ENCODE measurements around the gene ABCA4. TPM values are rescaled to one million over a fixed set of nuclear protein-coding genes. Genes with fewer than 3 reads are reported as not detected.

The ABCA4 gene
- total RNA-seq, 2 experiments from 2014 or later: 0.10 to 0.14 TPM

GRCh38 chr1:94109478-94109877 is 11.5 kb downstream of the ABCA4 start:
- Mint-ChIP-seq H3K4me1 (ENCODE audit: low read depth) (no peaks in the 10 kb centered on the region), H3K9me3 (no peaks in the 10 kb centered on the region), H3K4me3 (no peak overlapping the region), H3K27me3 (ENCODE audit: low read depth) (peaks cover 18% of the 10 kb centered on the region), H3K27ac (no peak overlapping the region), H3K36me3 (ENCODE audit: low read depth) (no peaks in the 10 kb centered on the region)
- intact Hi-C loops (cut with micrococcal nuclease): no loop called here
- no peak for DNase-seq
- CTCF ChIA-PET: interaction anchor here (0.9 kb wide), 1 partner anchor 70 kb away, joined by 5 read pairs; no protein-coding TSS in a partner anchor

- Mint-ChIP-seq H3K9me3 (no peaks in the 10 kb centered on the region), H3K36me3 (ENCODE audit: low read depth) (no peaks in the 10 kb centered on the region), H3K4me1 (ENCODE audit: low read depth) (no peaks in the 10 kb centered on the region), H3K4me3 (no peak overlapping the region), H3K27me3 (ENCODE audit: low read depth) (peaks cover 18% of the 10 kb centered on the region), H3K27ac (no peak overlapping the region)
- CTCF ChIA-PET: no interaction called here
- DNase-seq: no peak
- intact Hi-C loops (cut with micrococcal nuclease): no loop called here
Measured at GRCh38 chr1:94107141-94107540, 13.8 kb downstream of the ABCA4 start.

DNA sequence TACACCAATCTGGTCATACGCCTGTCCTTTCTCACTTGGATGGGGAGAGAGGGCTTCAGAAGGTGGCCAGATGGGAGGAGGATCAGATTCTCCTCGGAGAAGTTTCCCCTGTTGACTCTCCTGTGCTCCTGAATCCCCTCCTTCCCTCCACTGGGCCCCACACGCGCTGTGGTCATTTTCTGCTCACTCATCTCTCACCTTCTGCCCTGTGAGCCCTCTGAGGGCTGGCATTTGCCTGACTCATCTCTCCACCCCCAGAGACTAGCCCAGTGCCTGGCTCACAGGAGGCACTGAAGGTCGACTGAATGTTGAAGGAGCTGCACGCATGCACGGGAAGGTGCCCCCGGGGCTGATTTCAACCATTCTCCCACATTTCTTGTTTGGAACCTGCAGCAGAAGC is 14.2 kb downstream of the ABCA4 start:
- DNase-seq: no peak
- Mint-ChIP-seq H3K4me1 (ENCODE audit: low read depth) (no peaks in the 10 kb centered on the region), H3K27ac (no peak overlapping the region), H3K27me3 (ENCODE audit: low read depth) (peaks cover 18% of the 10 kb centered on the region), H3K9me3 (no peaks in the 10 kb centered on the region), H3K4me3 (no peak overlapping the region), H3K36me3 (ENCODE audit: low read depth) (no peaks in the 10 kb centered on the region)
- intact Hi-C loops (cut with micrococcal nuclease): no loop called here
- CTCF ChIA-PET: no interaction called here

GRCh38 chr1:94105957-94106529 is 14.9 kb downstream of the ABCA4 start:
- Mint-ChIP-seq H3K36me3 (ENCODE audit: low read depth) (no peaks in the 10 kb centered on the region), H3K27ac (no peak overlapping the region), H3K9me3 (no peaks in the 10 kb centered on the region), H3K27me3 (ENCODE audit: low read depth) (peaks cover 18% of the 10 kb centered on the region), H3K4me1 (ENCODE audit: low read depth) (no peaks in the 10 kb centered on the region), H3K4me3 (no peak overlapping the region)
- intact Hi-C loops (cut with micrococcal nuclease): no loop called here
- CTCF ChIA-PET: no interaction called here
- no peak for DNase-seq

GRCh38 chr1:94105581-94105952 is 15.4 kb downstream of the ABCA4 start:
- CTCF ChIA-PET: no interaction called here
- Mint-ChIP-seq H3K36me3 (ENCODE audit: low read depth) (no peaks in the 10 kb centered on the region), H3K27me3 (ENCODE audit: low read depth) (peaks cover 18% of the 10 kb centered on the region)

DNA sequence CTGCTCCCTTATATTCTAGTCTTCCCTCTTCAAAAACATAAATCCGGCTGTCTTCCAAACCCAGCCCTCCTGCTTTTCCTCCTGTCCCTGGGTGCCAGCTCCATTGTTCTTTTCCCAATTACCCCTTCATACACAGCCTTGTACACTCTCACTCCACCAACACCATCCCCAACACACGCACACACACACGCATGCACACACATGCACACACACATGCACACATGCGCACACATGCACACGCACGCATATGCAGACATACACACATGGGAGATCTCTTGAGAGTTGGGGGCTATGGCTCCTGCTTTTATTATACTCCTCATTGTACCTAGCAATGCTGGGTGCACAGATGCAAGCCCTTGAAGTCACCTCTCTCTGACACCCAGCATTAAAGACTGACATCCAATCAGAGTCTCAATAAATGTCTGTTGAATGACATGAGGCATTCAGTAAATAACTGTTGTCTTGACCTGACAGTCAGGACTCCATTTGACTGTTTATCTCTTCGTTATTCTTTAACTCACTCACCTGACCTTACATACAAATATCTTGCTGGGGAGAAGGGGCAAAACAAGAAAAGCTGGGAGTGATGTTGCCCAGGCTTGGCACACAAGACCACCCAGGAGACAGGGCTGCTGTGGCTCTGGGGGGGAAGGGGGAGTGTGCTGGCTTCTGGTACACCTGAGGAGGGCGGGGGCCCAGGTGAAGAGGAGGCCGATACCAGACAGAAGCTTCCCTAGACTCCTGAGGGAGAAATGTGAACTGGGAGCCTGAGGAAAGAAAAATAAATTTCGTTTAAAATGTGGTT is 16.0 kb downstream of the ABCA4 start:
- H3K9me3 Mint-ChIP-seq: no peaks in the 10 kb centered on the region
- DNase-seq: no peak
- no peaks in the 10 kb centered on the region for H3K4me1 Mint-ChIP-seq (ENCODE audit: low read depth)
- peaks cover 20% of the 10 kb centered on the region for H3K27me3 Mint-ChIP-seq (ENCODE audit: low read depth)
- intact Hi-C loops (cut with micrococcal nuclease): no loop called here
- CTCF ChIA-PET: no interaction called here
- H3K27ac Mint-ChIP-seq: no peak overlapping the region
- no peaks in the 10 kb centered on the region for H3K36me3 Mint-ChIP-seq (ENCODE audit: low read depth)
- no peak overlapping the region for H3K4me3 Mint-ChIP-seq

More at GRCh38 chr1:94105581-94105952, 15.4 kb downstream of the ABCA4 start:
- Mint-ChIP-seq H3K27ac (no peak overlapping the region), H3K4me3 (no peak overlapping the region), H3K9me3 (no peaks in the 10 kb centered on the region), H3K4me1 (ENCODE audit: low read depth) (no peaks in the 10 kb centered on the region)
- intact Hi-C loops (cut with micrococcal nuclease): no loop called here
- DNase-seq: no peak

- H3K4me3 Mint-ChIP-seq: no peak overlapping the region
- CTCF ChIA-PET: no interaction called here
- H3K27ac Mint-ChIP-seq: no peak overlapping the region
- H3K27me3 Mint-ChIP-seq (ENCODE audit: low read depth): peaks cover 21% of the 10 kb centered on the region
- H3K36me3 Mint-ChIP-seq (ENCODE audit: low read depth): no peaks in the 10 kb centered on the region
- H3K4me1 Mint-ChIP-seq (ENCODE audit: low read depth): no peaks in the 10 kb centered on the region
- intact Hi-C loops (cut with micrococcal nuclease): no loop called here
- no peak for DNase-seq
- H3K9me3 Mint-ChIP-seq: no peaks in the 10 kb centered on the region
Measured at GRCh38 chr1:94104127-94104684, 16.7 kb downstream of the ABCA4 start.

GRCh38 chr1:94103608-94104007 is 17.3 kb downstream of the ABCA4 start:
- H3K4me1 Mint-ChIP-seq (ENCODE audit: low read depth): no peaks in the 10 kb centered on the region
- no peak overlapping the region for H3K27ac Mint-ChIP-seq
- no peak for DNase-seq
- no peaks in the 10 kb centered on the region for H3K36me3 Mint-ChIP-seq (ENCODE audit: low read depth)
- intact Hi-C loops (cut with micrococcal nuclease): no loop called here
- CTCF ChIA-PET: no interaction called here
- H3K27me3 Mint-ChIP-seq (ENCODE audit: low read depth): peaks cover 21% of the 10 kb centered on the region
- no peak overlapping the region for H3K4me3 Mint-ChIP-seq
- no peaks in the 10 kb centered on the region for H3K9me3 Mint-ChIP-seq

DNA sequence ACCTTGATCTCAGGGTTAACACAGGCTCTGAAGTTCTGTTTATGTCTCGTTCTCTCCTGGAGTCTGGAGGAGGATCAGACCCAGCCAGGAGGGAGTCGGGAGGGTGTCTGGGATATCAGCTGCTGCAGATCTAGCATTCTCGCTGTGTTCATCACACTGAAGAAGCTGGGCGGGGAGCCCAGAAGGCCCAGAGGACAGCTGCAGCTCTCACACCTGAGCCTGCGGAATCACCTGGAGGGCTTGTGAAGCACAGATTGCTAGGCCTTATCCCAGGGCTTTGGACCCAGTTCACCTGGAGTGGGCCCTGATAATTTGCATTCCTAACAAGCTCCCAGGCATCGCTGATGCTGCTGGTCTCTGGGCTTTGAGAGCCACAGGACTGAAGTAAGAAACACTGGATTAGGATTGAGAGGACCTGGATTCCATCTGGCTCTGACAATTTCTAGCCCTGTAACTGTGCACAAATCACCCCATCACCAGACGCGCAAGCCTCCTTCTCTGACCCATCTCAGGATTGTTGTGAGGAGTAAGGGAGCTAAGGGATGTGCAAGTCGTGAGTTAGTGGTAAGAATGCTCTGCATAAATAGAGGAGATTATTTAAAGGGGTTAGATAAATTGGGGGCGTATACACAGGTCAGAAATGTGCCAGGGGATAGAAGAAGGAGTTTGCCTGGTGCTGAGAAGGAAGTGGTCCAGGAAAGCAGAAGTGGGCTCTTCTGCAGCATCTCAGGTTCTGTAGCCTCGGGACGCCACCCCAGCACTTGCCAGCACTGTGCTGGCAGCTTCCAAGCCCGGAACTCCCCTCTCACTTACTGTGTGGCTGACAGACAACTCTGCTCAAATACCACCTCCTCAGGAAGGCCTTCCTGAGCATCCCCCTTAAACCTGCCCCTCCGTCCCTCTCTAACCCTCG is 19.1 kb downstream of the ABCA4 start:
- H3K9me3 Mint-ChIP-seq: no peaks in the 10 kb centered on the region
- no peak overlapping the region for H3K4me3 Mint-ChIP-seq
- CTCF ChIA-PET: no interaction called here
- intact Hi-C loops (cut with micrococcal nuclease): no loop called here
- DNase-seq: no peak
- H3K36me3 Mint-ChIP-seq (ENCODE audit: low read depth): no peaks in the 10 kb centered on the region
- no peak overlapping the region for H3K27ac Mint-ChIP-seq
- no peaks in the 10 kb centered on the region for H3K4me1 Mint-ChIP-seq (ENCODE audit: low read depth)
- H3K27me3 Mint-ChIP-seq (ENCODE audit: low read depth): peaks cover 11% of the 10 kb centered on the region

GRCh38 chr1:94100785-94101612 is 19.9 kb downstream of the ABCA4 start:
- no peak for DNase-seq
- H3K9me3 Mint-ChIP-seq: no peaks in the 10 kb centered on the region
- no peaks in the 10 kb centered on the region for H3K4me1 Mint-ChIP-seq (ENCODE audit: low read depth)
- H3K27me3 Mint-ChIP-seq (ENCODE audit: low read depth): peaks cover 10% of the 10 kb centered on the region
- CTCF ChIA-PET: no interaction called here
- intact Hi-C loops (cut with micrococcal nuclease): no loop called here
- H3K4me3 Mint-ChIP-seq: no peak overlapping the region
- H3K36me3 Mint-ChIP-seq (ENCODE audit: low read depth): no peaks in the 10 kb centered on the region
- no peak overlapping the region for H3K27ac Mint-ChIP-seq

GRCh38 chr1:94100129-94100784 is 20.7 kb downstream of the ABCA4 start:
- no peak for DNase-seq
- Mint-ChIP-seq H3K27ac (no peak overlapping the region), H3K4me3 (no peak overlapping the region), H3K9me3 (no peaks in the 10 kb centered on the region), H3K4me1 (ENCODE audit: low read depth) (no peaks in the 10 kb centered on the region), H3K36me3 (ENCODE audit: low read depth) (no peaks in the 10 kb centered on the region), H3K27me3 (ENCODE audit: low read depth) (peaks cover 8% of the 10 kb centered on the region)
- CTCF ChIA-PET: no interaction called here
- intact Hi-C loops (cut with micrococcal nuclease): no loop called here
